ENCODE data around the gene UTY. TPM values are rescaled to one million over a fixed set of nuclear protein-coding genes. Genes with fewer than 3 reads are reported as not detected.

UTY gene
- total RNA-seq, 1 donor = 36.9 TPM

DNA sequence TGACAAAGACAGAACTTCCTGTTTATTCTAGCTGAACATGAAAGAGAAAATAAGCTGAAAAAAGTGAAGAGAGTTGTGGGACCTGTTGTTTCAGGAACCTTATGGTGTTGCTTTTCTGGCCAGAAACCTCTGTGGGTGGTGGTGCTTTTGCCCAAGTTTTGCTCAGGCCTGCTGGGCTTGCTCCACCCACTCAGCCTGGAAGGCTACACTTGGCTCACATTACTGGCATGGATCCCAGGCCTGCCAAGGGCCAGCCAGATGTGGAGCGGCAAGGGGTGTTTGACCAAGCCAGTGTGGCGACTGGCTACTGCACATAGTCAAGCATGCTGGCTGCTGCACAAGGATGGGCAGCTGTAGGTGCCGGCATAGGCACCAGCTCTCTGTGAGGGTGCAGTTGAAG is 245.9 kb downstream of the UTY start:
- DNase-seq (ENCODE audit: insufficient read length, low spot score, missing footprints) = no peak
- no peaks in the 10 kb centered on the region for H3K36me3 ChIP-seq (ENCODE audit: insufficient read depth, low read length)

DNA sequence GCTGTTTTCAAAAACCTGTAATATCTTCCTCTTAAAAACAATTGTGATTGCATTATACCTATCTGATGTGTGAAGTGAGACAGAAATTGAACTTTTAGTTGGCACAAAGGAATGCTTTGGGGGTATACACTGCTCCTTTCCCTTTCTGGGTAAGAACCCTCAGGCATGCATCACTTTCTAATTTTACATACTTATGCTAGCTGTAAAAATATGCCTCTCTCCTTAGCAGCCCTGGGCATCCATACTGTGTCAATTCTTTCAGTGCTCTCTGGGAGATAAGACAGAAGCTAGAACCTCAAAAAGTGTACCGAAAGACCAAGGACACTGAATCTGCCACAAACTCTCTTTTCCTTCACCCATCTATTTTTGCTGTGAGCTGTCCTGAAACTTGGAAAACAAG is 246.7 kb downstream of the UTY start:
- no peaks in the 10 kb centered on the region for H3K9me3 ChIP-seq (ENCODE audit: low read depth, low read length)
- no peaks in the 10 kb centered on the region for H4K20me1 ChIP-seq (ENCODE audit: insufficient read depth, low read length)
- H3K4me2 ChIP-seq (ENCODE audit: insufficient read depth, low read length) = no peak overlapping the region
- no peaks in the 10 kb centered on the region for H3K36me3 ChIP-seq (ENCODE audit: insufficient read depth, low read length)
- no peak for DNase-seq (ENCODE audit: insufficient read length, low spot score, missing footprints)
- H3K4me3 ChIP-seq (ENCODE audit: insufficient read depth, low read length) = no peak overlapping the region
- TF ChIP-seq, protein P1, sequence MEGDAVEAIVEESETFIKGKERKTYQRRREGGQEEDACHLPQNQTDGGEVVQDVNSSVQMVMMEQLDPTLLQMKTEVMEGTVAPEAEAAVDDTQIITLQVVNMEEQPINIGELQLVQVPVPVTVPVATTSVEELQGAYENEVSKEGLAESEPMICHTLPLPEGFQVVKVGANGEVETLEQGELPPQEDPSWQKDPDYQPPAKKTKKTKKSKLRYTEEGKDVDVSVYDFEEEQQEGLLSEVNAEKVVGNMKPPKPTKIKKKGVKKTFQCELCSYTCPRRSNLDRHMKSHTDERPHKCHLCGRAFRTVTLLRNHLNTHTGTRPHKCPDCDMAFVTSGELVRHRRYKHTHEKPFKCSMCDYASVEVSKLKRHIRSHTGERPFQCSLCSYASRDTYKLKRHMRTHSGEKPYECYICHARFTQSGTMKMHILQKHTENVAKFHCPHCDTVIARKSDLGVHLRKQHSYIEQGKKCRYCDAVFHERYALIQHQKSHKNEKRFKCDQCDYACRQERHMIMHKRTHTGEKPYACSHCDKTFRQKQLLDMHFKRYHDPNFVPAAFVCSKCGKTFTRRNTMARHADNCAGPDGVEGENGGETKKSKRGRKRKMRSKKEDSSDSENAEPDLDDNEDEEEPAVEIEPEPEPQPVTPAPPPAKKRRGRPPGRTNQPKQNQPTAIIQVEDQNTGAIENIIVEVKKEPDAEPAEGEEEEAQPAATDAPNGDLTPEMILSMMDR (IDR thresholded peaks at IDR 0.05; ENCODE audit: extremely low read depth, low read depth, low read length) = no peak
- no peaks in the 10 kb centered on the region for H3K79me2 ChIP-seq (ENCODE audit: insufficient read depth, low read length)
- no peak overlapping the region for H2AFZ ChIP-seq (ENCODE audit: low read length)
- H3K4me1 ChIP-seq (ENCODE audit: insufficient read depth, low read length) = no peaks in the 10 kb centered on the region
- no peak overlapping the region for H3K27ac ChIP-seq (ENCODE audit: low read depth, low read length)
- no peaks in the 10 kb centered on the region for H3K27me3 ChIP-seq (ENCODE audit: insufficient read depth, low read length)

More for the DNA sequence above, 245.9 kb downstream of the UTY start:
- no peaks in the 10 kb centered on the region for H3K9me3 ChIP-seq (ENCODE audit: low read depth, low read length)
- H3K27me3 ChIP-seq (ENCODE audit: insufficient read depth, low read length) = no peaks in the 10 kb centered on the region
- H2AFZ ChIP-seq (ENCODE audit: low read length) = no peak overlapping the region
- no peak overlapping the region for H3K4me3 ChIP-seq (ENCODE audit: insufficient read depth, low read length)
- no peaks in the 10 kb centered on the region for H4K20me1 ChIP-seq (ENCODE audit: insufficient read depth, low read length)
- H3K4me2 ChIP-seq (ENCODE audit: insufficient read depth, low read length) = no peak overlapping the region
- no peaks in the 10 kb centered on the region for H3K79me2 ChIP-seq (ENCODE audit: insufficient read depth, low read length)
- no peak overlapping the region for H3K27ac ChIP-seq (ENCODE audit: low read depth, low read length)
- TF ChIP-seq, protein P1 (IDR thresholded peaks at IDR 0.05; ENCODE audit: extremely low read depth, low read depth, low read length) = no peak
- H3K4me1 ChIP-seq (ENCODE audit: insufficient read depth, low read length) = no peaks in the 10 kb centered on the region

DNA sequence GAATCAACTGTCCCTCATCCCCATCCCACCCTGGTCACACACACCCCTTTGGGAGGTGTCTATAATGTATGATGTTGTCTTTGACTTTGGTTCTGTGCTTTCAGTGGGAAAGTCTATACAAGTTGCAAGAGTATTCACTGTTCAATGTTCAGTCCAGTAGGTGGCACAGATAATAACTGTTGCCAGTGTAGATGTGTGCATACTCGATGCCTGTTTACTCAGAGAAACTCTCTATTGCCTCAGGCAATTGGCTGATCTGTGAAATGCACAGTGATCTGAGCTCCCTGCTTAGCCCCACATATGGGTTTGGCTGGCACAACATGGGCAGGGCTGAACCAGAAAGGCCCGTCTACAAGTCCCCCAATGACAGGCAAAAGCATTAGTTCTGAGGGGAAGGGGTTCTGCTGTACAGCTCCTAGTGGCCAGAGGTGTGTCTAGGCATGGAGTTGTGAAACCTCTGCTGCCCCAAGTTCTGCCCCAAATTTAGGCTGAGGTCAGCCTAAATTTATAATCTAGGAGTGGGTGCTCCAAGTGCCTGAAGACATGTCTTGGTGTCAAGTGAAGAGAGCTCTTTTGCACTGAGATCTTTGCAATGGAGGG is 252.4 kb downstream of the UTY start:
- Histone ChIP-seq H3K4me3 (ENCODE audit: insufficient read depth, low read length) (no peak overlapping the region), H3K27ac (ENCODE audit: low read depth, low read length) (no peak overlapping the region), H3K36me3 (ENCODE audit: insufficient read depth, low read length) (no peaks in the 10 kb centered on the region), H3K79me2 (ENCODE audit: insufficient read depth, low read length) (no peaks in the 10 kb centered on the region), H3K4me2 (ENCODE audit: insufficient read depth, low read length) (no peak overlapping the region), H4K20me1 (ENCODE audit: insufficient read depth, low read length) (no peaks in the 10 kb centered on the region), H3K9me3 (ENCODE audit: low read depth, low read length) (no peaks in the 10 kb centered on the region), H3K27me3 (ENCODE audit: insufficient read depth, low read length) (no peaks in the 10 kb centered on the region), H3K4me1 (ENCODE audit: insufficient read depth, low read length) (no peaks in the 10 kb centered on the region), H2AFZ (ENCODE audit: low read length) (no peak overlapping the region)
- DNase-seq (ENCODE audit: insufficient read length, low spot score, missing footprints) = no peak
- TF ChIP-seq, protein P1 (IDR thresholded peaks at IDR 0.05; ENCODE audit: extremely low read depth, low read depth, low read length) = no peak

DNA sequence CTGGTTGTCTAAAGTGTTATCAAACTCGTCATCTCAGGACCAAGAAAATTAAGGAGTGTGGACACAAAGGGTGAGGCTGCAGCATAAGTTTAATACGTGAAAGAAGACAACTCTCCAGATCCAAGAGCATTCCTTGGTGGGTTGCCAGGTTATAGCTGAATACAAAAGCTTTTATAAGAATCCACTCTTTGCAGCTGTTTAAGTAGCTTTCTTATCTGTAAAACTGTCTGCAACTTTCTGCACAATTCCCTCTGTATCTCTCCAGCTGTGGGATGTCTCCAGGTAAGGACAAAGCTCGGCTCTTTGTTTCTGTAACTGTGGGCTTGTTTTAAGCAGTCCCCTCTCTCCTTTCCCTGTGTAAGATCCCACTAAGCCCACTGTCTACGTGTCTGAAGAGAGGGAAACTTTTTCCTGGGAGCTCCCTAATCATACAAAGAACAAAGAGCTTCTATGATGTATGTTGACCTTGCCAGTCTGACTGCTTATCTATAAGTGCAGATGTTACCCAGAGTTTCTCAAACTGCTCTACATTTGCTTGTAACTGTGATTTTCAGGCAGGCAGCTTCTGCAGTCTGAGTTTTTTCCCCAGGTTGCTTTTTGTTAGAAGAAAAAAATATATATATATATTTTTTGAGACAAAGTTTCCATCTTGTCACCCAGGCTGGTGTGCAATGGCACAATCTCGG is 268.7 kb downstream of the UTY start:
- no peaks in the 10 kb centered on the region for H3K79me2 ChIP-seq (ENCODE audit: insufficient read depth, low read length)
- no peak overlapping the region for H3K4me3 ChIP-seq (ENCODE audit: insufficient read depth, low read length)
- H3K4me2 ChIP-seq (ENCODE audit: insufficient read depth, low read length) = no peak overlapping the region
- H3K4me1 ChIP-seq (ENCODE audit: insufficient read depth, low read length) = no peaks in the 10 kb centered on the region
- no peaks in the 10 kb centered on the region for H3K36me3 ChIP-seq (ENCODE audit: insufficient read depth, low read length)
- no peak overlapping the region for H2AFZ ChIP-seq (ENCODE audit: low read length)
- H4K20me1 ChIP-seq (ENCODE audit: insufficient read depth, low read length) = no peaks in the 10 kb centered on the region
- TF ChIP-seq, protein P1 (IDR thresholded peaks at IDR 0.05; ENCODE audit: extremely low read depth, low read depth, low read length) = no peak
- no peaks in the 10 kb centered on the region for H3K9me3 ChIP-seq (ENCODE audit: low read depth, low read length)
- H3K27ac ChIP-seq (ENCODE audit: low read depth, low read length) = no peak overlapping the region
- no peak for DNase-seq (ENCODE audit: insufficient read length, low spot score, missing footprints)
- no peaks in the 10 kb centered on the region for H3K27me3 ChIP-seq (ENCODE audit: insufficient read depth, low read length)

Data from osteoblast (primary cell).